Gastroesophageal sphincter (tissue), 4 donors: ENCODE results near the gene CCDC191. TPM values are rescaled to one million over a fixed set of nuclear protein-coding genes. Genes with fewer than 3 reads are reported as not detected.

Source experiments
- ATAC-seq: fragments of 150-250 bp; one replicate; pipeline ENCODE4 v1.9.1; 2016; ENCODE audit warnings: mild to moderate bottlenecking, moderate library complexity
- H3K27ac ChIP-seq, 4 donors: fragments of 200-600 bp; sonication (generic) in 3 of 4; 1 replicate in 3 of 4; 2 replicates in 1 of 4; pipeline ENCODE4 v1.5.1; 2016 to 2019
- H3K27me3 ChIP-seq: fragments of 200-600 bp; sonication (generic); one replicate; pipeline ENCODE4 v1.5.1; 2019
- H3K36me3 ChIP-seq, 2 donors: fragments of 200-600 bp; sonication (generic); one replicate each; pipeline ENCODE4 v1.5.1; 2019; ENCODE audit warnings: control low read depth in 1 of 2
- H3K4me1 ChIP-seq, 3 donors: fragments of 200-600 bp; sonication (generic); 1 replicate in 2 of 3; 2 replicates in 1 of 3; pipeline ENCODE4 v1.5.1; 2016 to 2019; ENCODE audit warnings: control low read depth in 2 of 3
- H3K4me3 ChIP-seq, 2 donors: fragments of 200-600 bp; sonication (generic); one replicate each; pipeline ENCODE4 v1.5.1; 2019; ENCODE audit warnings: mild to moderate bottlenecking in 1 of 2, moderate library complexity in 1 of 2
- H3K9me3 ChIP-seq, 3 donors: fragments of 200-600 bp; sonication (generic); one replicate each; pipeline ENCODE4 v1.5.1; 2017 to 2019; ENCODE audit warnings: control low read depth in 2 of 3
- CTCF ChIP-seq, 4 experiments: fragments of 200-600 bp in 2 of 4; fragments of 450-650 bp in 2 of 4; sonication (generic) in 1 of 4; IDR thresholded peaks; one replicate each; pipeline ENCODE4 v1.5.1; 2017 to 2019; ENCODE audit warnings: antibody characterized with exemption in 4 of 4, mild to moderate bottlenecking in 2 of 4, moderate library complexity in 2 of 4
- EP300 ChIP-seq: sonication (generic); formaldehyde crosslinking; IDR thresholded peaks from one replicate; pipeline ENCODE4 v1.6.1; 2017; ENCODE audit warnings: antibody characterized with exemption, mild to moderate bottlenecking
- POLR2A ChIP-seq, 2 donors: fragments of 450-650 bp; IDR thresholded peaks; one replicate each; pipeline ENCODE4 v1.6.1; 2017; ENCODE audit warnings: antibody characterized with exemption in 2 of 2, mild to moderate bottlenecking in 2 of 2, moderate library complexity in 1 of 2
- POLR2AphosphoS5 ChIP-seq: sonication (generic); formaldehyde crosslinking; IDR thresholded peaks from one replicate; pipeline ENCODE4 v1.6.1; 2017; ENCODE audit warnings: antibody characterized with exemption
- WGBS, 2 donors: methylation state at CpG; one replicate each; pipeline ENCODE4 v1.1.5; 2018; ENCODE audit warnings: low coverage in 1 of 2; 5-methylcytosine and 5-hydroxymethylcytosine counted together
- total RNA-seq, 4 donors: library from RNA; depleted of rRNA; stranded (reverse); fragments of >200 nt; gene quantifications; one replicate each; pipeline ENCODE4 v1.1.0, GENCODE V29; 2016

CCDC191 gene
- total RNA-seq, 4 donors from 2014 or later: 3.5 to 7.9 (median 4.6) TPM

- peaks cover 0 to 71% of the 10 kb centered on the region in 2 donors for H3K36me3 ChIP-seq
- no peaks in the 10 kb centered on the region for H3K9me3 ChIP-seq
- TF ChIP-seq EP300 (no peak), CTCF (IDR thresholded peaks at IDR 0.05) (no peak), POLR2A (IDR thresholded peaks at IDR 0.05) (no peak), POLR2AphosphoS5 (no peak)
- ATAC-seq: no peak
- H3K4me1 ChIP-seq: no peaks in the 10 kb centered on the region
- 86 to 100% methylated on average over 1 of the region's 1 CpG for WGBS, 2 donors
- no peak overlapping the region for H3K4me3 ChIP-seq
- no peaks in the 10 kb centered on the region for H3K27me3 ChIP-seq
- H3K27ac ChIP-seq: no peak overlapping the region
These were observed 76.4 kb downstream of the CCDC191 start for GRCh38 chr3:113979916-113980315.

GRCh38 chr3:113977822-113978221, 78.5 kb downstream of the CCDC191 start:
- 85 to 86% methylated on average over 3 to 4 of the region's 4 CpGs for whole genome bisulfite sequencing, 2 donors
- TF ChIP-seq POLR2A (IDR thresholded peaks at IDR 0.05) (no peak), CTCF (IDR thresholded peaks at IDR 0.05) (no peak), POLR2AphosphoS5 (no peak), EP300 (no peak)

GRCh38 chr3:113968986-113969385, 87.3 kb downstream of the CCDC191 start:
- TF ChIP-seq CTCF (IDR thresholded peaks at IDR 0.05) (no peak), POLR2AphosphoS5 (no peak), EP300 (no peak), POLR2A (IDR thresholded peaks at IDR 0.05) (no peak)
- Histone ChIP-seq H3K4me1 (no peaks in the 10 kb centered on the region), H3K4me3 (no peak overlapping the region), H3K36me3 (peaks cover 0 to 7% of the 10 kb centered on the region in 2 donors), H3K27me3 (no peaks in the 10 kb centered on the region), H3K27ac (no peak overlapping the region), H3K9me3 (peaks cover 0 to 8% (median 0%) of the 10 kb centered on the region in 3 donors)
- WGBS, 2 donors: 51 to 55% methylated on average over 2 of the region's 2 CpGs
- ATAC-seq: peak; percentile 69

More at GRCh38 chr3:113977822-113978221, 78.5 kb downstream of the CCDC191 start:
- no peak for ATAC-seq
- peaks cover 0 to 8% (median 0%) of the 10 kb centered on the region in 3 donors for H3K9me3 ChIP-seq
- H3K4me1 ChIP-seq: no peaks in the 10 kb centered on the region
- no peak overlapping the region for H3K27ac ChIP-seq
- peaks cover 0 to 63% of the 10 kb centered on the region in 2 donors for H3K36me3 ChIP-seq
- no peaks in the 10 kb centered on the region for H3K27me3 ChIP-seq
- no peak overlapping the region for H3K4me3 ChIP-seq

GRCh38 chr3:113966172-113966571, 90.2 kb downstream of the CCDC191 start:
- Histone ChIP-seq H3K27ac (no peak overlapping the region), H3K36me3 (peaks cover 0 to 15% of the 10 kb centered on the region in 2 donors), H3K4me1 (no peaks in the 10 kb centered on the region), H3K9me3 (no peaks in the 10 kb centered on the region), H3K4me3 (no peak overlapping the region), H3K27me3 (no peaks in the 10 kb centered on the region)
- TF ChIP-seq CTCF (IDR thresholded peaks at IDR 0.05) (no peak), POLR2AphosphoS5 (no peak), EP300 (no peak), POLR2A (IDR thresholded peaks at IDR 0.05) (no peak)
- ATAC-seq: no peak
- 65% methylated on average over 2 of the region's 2 CpGs; no CpG with 5 or more reads in 1 of the 2 donors for WGBS, 2 donors

- TF ChIP-seq CTCF (IDR thresholded peaks at IDR 0.05): no peak
- no peak for TF ChIP-seq POLR2AphosphoS5
- no peak for TF ChIP-seq EP300
- TF ChIP-seq POLR2A (IDR thresholded peaks at IDR 0.05): no peak
- no peaks in the 10 kb centered on the region for H3K27me3 ChIP-seq
- no peaks in the 10 kb centered on the region for H3K4me1 ChIP-seq
- H3K9me3 ChIP-seq: no peaks in the 10 kb centered on the region
- ATAC-seq: no peak
- no peak overlapping the region for H3K4me3 ChIP-seq
- H3K36me3 ChIP-seq: peaks cover 0 to 31% of the 10 kb centered on the region in 2 donors
- WGBS, 2 donors: 88 to 93% methylated on average over 3 of the region's 3 CpGs
- no peak overlapping the region for H3K27ac ChIP-seq
These were observed 92.4 kb downstream of the CCDC191 start for GRCh38 chr3:113963879-113964278.
